Liver (tissue), 3 donors: ENCODE measurements around the gene DOCK1.

ENCODE experiments used
- RAD21 ChIP-seq, 2 donors: IDR thresholded peaks; 2 replicates each; pipeline ENCODE4 v1.6.1; 2016; ENCODE audit warnings: antibody characterized with exemption in 2 of 2, mild to moderate bottlenecking in 2 of 2
- TF ChIP-seq, protein P1 (sequence below): fragments of 150-350 bp; IDR thresholded peaks from 2 replicates; pipeline ENCODE4 v1.5.1; 2017; ENCODE audit warnings: improper control_type of control experiment, low read depth, low read length; ENCODE audit not compliant: missing input control
- TF ChIP-seq, protein P2 (sequence below): IDR thresholded peaks from 2 replicates; pipeline ENCODE4 v1.6.1; 2016; ENCODE audit warnings: antibody characterized with exemption
- donor health status: healthy.
- donor health status: healthy.

DNA sequence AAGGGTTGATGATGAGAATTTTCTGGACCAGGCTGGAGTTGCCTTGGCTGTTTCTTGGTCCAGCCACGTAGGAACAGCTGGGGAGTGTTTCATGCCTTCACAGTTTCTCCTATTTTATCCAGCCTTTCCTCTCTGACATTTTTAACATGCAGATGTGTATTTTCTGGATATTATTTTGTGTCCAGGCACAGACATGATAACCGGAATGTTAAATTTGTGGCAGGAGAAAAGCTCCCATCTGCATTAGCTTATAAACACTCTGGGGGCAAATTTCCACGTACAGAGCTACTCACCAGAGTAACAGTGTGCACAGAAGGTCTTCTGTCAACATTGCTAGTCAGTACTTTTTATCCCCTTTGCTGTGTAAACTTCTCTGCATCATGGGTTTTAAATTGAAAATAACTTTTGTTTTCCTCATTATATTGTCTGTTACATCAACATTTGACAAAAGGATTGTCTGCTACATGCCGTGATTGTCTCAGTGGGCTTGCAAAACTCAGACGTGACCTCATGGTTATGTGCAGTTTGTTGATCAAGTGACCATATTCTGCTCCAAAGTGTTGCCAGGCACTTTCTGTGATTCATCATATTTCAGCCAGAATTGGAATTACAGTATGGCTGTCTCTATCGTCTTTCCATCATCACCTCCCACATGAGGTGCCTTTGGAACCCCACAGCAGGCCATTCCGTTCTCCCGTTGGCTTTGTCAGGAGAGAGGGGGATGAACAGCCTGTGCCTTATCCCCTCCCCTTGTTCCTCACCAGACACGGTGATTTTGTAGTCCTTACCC, 249.8 kb downstream of the DOCK1 start:
- TF ChIP-seq, protein P1, sequence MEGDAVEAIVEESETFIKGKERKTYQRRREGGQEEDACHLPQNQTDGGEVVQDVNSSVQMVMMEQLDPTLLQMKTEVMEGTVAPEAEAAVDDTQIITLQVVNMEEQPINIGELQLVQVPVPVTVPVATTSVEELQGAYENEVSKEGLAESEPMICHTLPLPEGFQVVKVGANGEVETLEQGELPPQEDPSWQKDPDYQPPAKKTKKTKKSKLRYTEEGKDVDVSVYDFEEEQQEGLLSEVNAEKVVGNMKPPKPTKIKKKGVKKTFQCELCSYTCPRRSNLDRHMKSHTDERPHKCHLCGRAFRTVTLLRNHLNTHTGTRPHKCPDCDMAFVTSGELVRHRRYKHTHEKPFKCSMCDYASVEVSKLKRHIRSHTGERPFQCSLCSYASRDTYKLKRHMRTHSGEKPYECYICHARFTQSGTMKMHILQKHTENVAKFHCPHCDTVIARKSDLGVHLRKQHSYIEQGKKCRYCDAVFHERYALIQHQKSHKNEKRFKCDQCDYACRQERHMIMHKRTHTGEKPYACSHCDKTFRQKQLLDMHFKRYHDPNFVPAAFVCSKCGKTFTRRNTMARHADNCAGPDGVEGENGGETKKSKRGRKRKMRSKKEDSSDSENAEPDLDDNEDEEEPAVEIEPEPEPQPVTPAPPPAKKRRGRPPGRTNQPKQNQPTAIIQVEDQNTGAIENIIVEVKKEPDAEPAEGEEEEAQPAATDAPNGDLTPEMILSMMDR, result no peak
- no peak for TF ChIP-seq RAD21 (IDR thresholded peaks at IDR 0.05)
- TF ChIP-seq, protein P2, sequence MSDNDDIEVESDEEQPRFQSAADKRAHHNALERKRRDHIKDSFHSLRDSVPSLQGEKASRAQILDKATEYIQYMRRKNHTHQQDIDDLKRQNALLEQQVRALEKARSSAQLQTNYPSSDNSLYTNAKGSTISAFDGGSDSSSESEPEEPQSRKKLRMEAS, result no peak
